Suprapubic skin (tissue), 4 donors: ENCODE data around the gene EMID1.

ENCODE experiments used
- POLR2A ChIP-seq, 2 donors: fragments of 450-650 bp; IDR thresholded peaks; one replicate each; pipeline ENCODE4 v1.6.1; 2017; ENCODE audit warnings: antibody characterized with exemption in 2 of 2, mild to moderate bottlenecking in 2 of 2, moderate library complexity in 2 of 2
- POLR2AphosphoS5 ChIP-seq, 3 donors: sonication (generic); formaldehyde crosslinking; IDR thresholded peaks; one replicate each; pipeline ENCODE4 v1.6.1; 2017; ENCODE audit warnings: antibody characterized with exemption in 3 of 3
- TF ChIP-seq, protein P1 (sequence below), 2 donors: fragments of 200-600 bp in 1 of 2; fragments of 450-650 bp in 1 of 2; sonication (generic) in 1 of 2; IDR thresholded peaks; one replicate each; pipeline ENCODE4 v1.5.1; 2016 to 2019; ENCODE audit warnings: antibody characterized with exemption in 2 of 2, mild to moderate bottlenecking in 1 of 2, moderate library complexity in 1 of 2

DNA sequence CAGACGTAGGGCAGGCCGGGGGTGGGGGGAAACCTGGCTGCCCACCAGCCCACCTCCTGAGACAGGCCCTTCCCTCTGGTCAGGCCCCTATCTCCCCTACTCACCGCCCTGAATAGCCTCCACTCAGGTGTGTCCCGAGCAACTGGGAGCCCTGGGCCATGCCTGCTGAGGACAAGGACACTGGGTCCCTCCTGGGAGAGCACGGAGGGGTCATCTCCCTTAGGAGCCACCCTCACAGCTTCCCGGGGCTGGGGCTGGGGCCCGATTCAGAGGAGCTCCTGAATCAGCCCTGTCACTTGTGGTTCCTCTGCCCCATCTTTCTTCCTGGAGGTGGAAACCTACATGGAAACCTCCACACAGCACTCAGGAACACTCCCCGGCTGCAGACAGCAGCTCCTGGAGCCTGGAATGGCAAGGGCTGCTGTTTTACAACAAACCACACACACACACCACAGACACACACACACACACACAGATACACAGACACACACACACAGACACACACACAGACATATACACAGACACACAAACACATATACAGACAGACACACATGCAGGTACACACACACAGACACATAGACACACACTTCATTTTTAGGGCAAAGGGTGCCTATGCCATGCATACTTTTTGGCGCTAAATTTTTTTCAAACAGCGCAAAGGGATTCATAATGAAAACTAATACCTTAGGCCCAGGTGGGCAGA, 9.6 kb upstream of the EMID1 start:
- TF ChIP-seq, protein P1, sequence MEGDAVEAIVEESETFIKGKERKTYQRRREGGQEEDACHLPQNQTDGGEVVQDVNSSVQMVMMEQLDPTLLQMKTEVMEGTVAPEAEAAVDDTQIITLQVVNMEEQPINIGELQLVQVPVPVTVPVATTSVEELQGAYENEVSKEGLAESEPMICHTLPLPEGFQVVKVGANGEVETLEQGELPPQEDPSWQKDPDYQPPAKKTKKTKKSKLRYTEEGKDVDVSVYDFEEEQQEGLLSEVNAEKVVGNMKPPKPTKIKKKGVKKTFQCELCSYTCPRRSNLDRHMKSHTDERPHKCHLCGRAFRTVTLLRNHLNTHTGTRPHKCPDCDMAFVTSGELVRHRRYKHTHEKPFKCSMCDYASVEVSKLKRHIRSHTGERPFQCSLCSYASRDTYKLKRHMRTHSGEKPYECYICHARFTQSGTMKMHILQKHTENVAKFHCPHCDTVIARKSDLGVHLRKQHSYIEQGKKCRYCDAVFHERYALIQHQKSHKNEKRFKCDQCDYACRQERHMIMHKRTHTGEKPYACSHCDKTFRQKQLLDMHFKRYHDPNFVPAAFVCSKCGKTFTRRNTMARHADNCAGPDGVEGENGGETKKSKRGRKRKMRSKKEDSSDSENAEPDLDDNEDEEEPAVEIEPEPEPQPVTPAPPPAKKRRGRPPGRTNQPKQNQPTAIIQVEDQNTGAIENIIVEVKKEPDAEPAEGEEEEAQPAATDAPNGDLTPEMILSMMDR (IDR thresholded peaks at IDR 0.05), result no peak
- TF ChIP-seq POLR2AphosphoS5 (IDR thresholded peaks at IDR 0.05), result no peak
- no peak for TF ChIP-seq POLR2A (IDR thresholded peaks at IDR 0.05)
